Panc1 (cell line): Measurements from ENCODE around the gene ORM1.

Experiments used
- CTCF ChIP-seq: fragments of 450-650 bp; IDR thresholded peaks from 2 replicates; pipeline ENCODE4 v1.5.1; 2017; ENCODE audit warnings: mild to moderate bottlenecking
- REST ChIP-seq, 2 experiments: IDR thresholded peaks; 2 replicates each; pipeline ENCODE4 v1.6.1; 2011 to 2012; ENCODE audit warnings: low read depth in 2 of 2, control low read depth in 1 of 2, low read length in 1 of 2, mild to moderate bottlenecking in 1 of 2, moderate library complexity in 1 of 2; ENCODE audit not compliant: insufficient read depth in 1 of 2

- TF ChIP-seq CTCF (no peak), REST (IDR thresholded peaks at IDR 0.05; ENCODE audit: insufficient read depth in 1 of 2, low read depth in 2 of 2, low read length in 1 of 2) (no peak)
These were observed 4.9 kb downstream of the ORM1 start for GRCh38 chr9:114327749-114328148.
